ENCODE measurements around the gene SLC4A11. TPM values are rescaled to one million over a fixed set of nuclear protein-coding genes. Genes with fewer than 3 reads are reported as not detected.

Gene SLC4A11
- total RNA-seq, 1 donor from 2014 or later = 0.58 TPM

- peaks cover 25% of the 10 kb centered on the region for H3K4me1 Mint-ChIP-seq
- TF ChIP-seq CTCF (IDR thresholded peaks at IDR 0.05) = no peak
- peaks cover 33% of the 10 kb centered on the region for H3K36me3 Mint-ChIP-seq (ENCODE audit: low read depth)
- no peak for ATAC-seq (ENCODE audit: low read depth)
- no peak for DNase-seq
- intact Hi-C loops (cut with micrococcal nuclease) = no loop called here
- H3K27ac Mint-ChIP-seq = no peak overlapping the region
- H3K4me3 Mint-ChIP-seq = no peak overlapping the region
- H3K27me3 Mint-ChIP-seq = no peaks in the 10 kb centered on the region
- CTCF ChIA-PET = no interaction called here
- POLR2A ChIA-PET = no interaction called here
- H3K9me3 Mint-ChIP-seq = no peaks in the 10 kb centered on the region
These were observed 25.8 kb downstream of the SLC4A11 start for GRCh38 chr20:3213226-3213625.

- ChIA-PET CTCF (interaction anchor here (1.2 kb wide), 1 partner anchor 10 kb away, joined by 3 read pairs; no protein-coding TSS in a partner anchor), POLR2A (interaction anchor here (0.6 kb wide), 1 partner anchor 212 kb away, joined by 10 read pairs; no protein-coding TSS in a partner anchor)
- TF ChIP-seq CTCF (IDR thresholded peaks at IDR 0.05) = no peak
- H3K4me3 Mint-ChIP-seq = peak overlapping the region; percentile 98
- ATAC-seq (ENCODE audit: low read depth) (no peak), DNase-seq (no peak)
- H3K9me3 Mint-ChIP-seq = no peaks in the 10 kb centered on the region
- no peak overlapping the region for H3K27ac Mint-ChIP-seq
- intact Hi-C loops (cut with micrococcal nuclease) = no loop called here
- peaks cover 27% of the 10 kb centered on the region for H3K4me1 Mint-ChIP-seq
- H3K36me3 Mint-ChIP-seq (ENCODE audit: low read depth) = peaks cover 30% of the 10 kb centered on the region
- no peaks in the 10 kb centered on the region for H3K27me3 Mint-ChIP-seq
These were observed 28.6 kb downstream of the SLC4A11 start for GRCh38 chr20:3210346-3210745.

GRCh38 chr20:3209946-3210317 lies 29.1 kb downstream of the SLC4A11 start:
- peaks cover 27% of the 10 kb centered on the region for H3K36me3 Mint-ChIP-seq (ENCODE audit: low read depth)
- H3K4me3 Mint-ChIP-seq = peak overlapping the region; percentile 98
- ChIA-PET CTCF (interaction anchor here (1.0 to 1.2 kb wide), 2 partner anchors 9 to 11 kb away, joined by 3 read pairs; no protein-coding TSS in a partner anchor), POLR2A (interaction anchor here (0.6 to 1.9 kb wide), 5 partner anchors 13 to 212 kb away, joined by 3 to 10 read pairs (median 5); partner anchors contain the start of genes FASTKD5 and UBOX5)
- H3K27me3 Mint-ChIP-seq = no peaks in the 10 kb centered on the region
- intact Hi-C loops (cut with micrococcal nuclease) = loop anchor here (1.0 to 10.0 kb wide), 4 partner anchors 8 to 555 kb away; partner anchors contain the start of genes ADISSP and ATRN
- H3K27ac Mint-ChIP-seq = peak overlapping the region; percentile 86
- no peaks in the 10 kb centered on the region for H3K9me3 Mint-ChIP-seq
- peak; percentile 25 for ATAC-seq (ENCODE audit: low read depth)
- no peak for TF ChIP-seq CTCF (IDR thresholded peaks at IDR 0.05)
- no peak for DNase-seq
- peaks cover 27% of the 10 kb centered on the region for H3K4me1 Mint-ChIP-seq

GRCh38 chr20:3209257-3209945 lies 29.6 kb downstream of the SLC4A11 start, which contains the start of gene ITPA:
Gene ITPA, plus strand, starts transcription at chr20:3209498. Its CDS starts 54 bp downstream, at chr20:3209552.
- ATAC-seq (ENCODE audit: low read depth) = peak; percentile 47
- peak; percentile 58 for DNase-seq
- H3K9me3 Mint-ChIP-seq = no peaks in the 10 kb centered on the region
- H3K27me3 Mint-ChIP-seq = no peaks in the 10 kb centered on the region
- POLR2A ChIA-PET = interaction anchor here (0.6 to 1.9 kb wide), 8 partner anchors 12 to 571 kb away, joined by 3 to 10 read pairs (median 6); partner anchors contain the start of genes FASTKD5 and UBOX5
- peak within 1 kb of the TSS; percentile 86 for H3K27ac Mint-ChIP-seq
- peak within 1 kb of the TSS; percentile 98 for H3K4me3 Mint-ChIP-seq
- H3K36me3 Mint-ChIP-seq (ENCODE audit: low read depth) = peaks cover 24% of the 10 kb centered on the region
- CTCF ChIA-PET = interaction anchor here (1.0 to 1.2 kb wide), 2 partner anchors 9 to 11 kb away, joined by 3 read pairs; no protein-coding TSS in a partner anchor
- peaks cover 29% of the 10 kb centered on the region for H3K4me1 Mint-ChIP-seq
- intact Hi-C loops (cut with micrococcal nuclease) = loop anchor here (1.0 to 10.0 kb wide), 4 partner anchors 9 to 555 kb away; partner anchors contain the start of genes ADISSP and ATRN
- TF ChIP-seq CTCF (IDR thresholded peaks at IDR 0.05) = no peak

- intact Hi-C loops (cut with micrococcal nuclease) = loop anchor here (1.0 to 10.0 kb wide), 4 partner anchors 9 to 556 kb away; partner anchors contain the start of genes ADISSP and ATRN
- peak overlapping the region; percentile 98 for H3K4me3 Mint-ChIP-seq
These were observed 30.2 kb downstream of the SLC4A11 start for GRCh38 chr20:3208786-3209256.

More at GRCh38 chr20:3208786-3209256, 30.2 kb downstream of the SLC4A11 start:
- ATAC-seq (ENCODE audit: low read depth) (peak; percentile 3), DNase-seq (no peak)
- TF ChIP-seq CTCF (IDR thresholded peaks at IDR 0.05) = no peak
- ChIA-PET CTCF (interaction anchor here (1.0 kb wide), 1 partner anchor 10 kb away, joined by 3 read pairs; no protein-coding TSS in a partner anchor), POLR2A (interaction anchor here (0.6 to 1.9 kb wide), 8 partner anchors 11 to 571 kb away, joined by 3 to 10 read pairs (median 6); partner anchors contain the start of genes FASTKD5, MRPS26 and UBOX5)
- H3K4me1 Mint-ChIP-seq = peaks cover 32% of the 10 kb centered on the region
- H3K36me3 Mint-ChIP-seq (ENCODE audit: low read depth) = peaks cover 27% of the 10 kb centered on the region
- no peaks in the 10 kb centered on the region for H3K9me3 Mint-ChIP-seq
- peak overlapping the region; percentile 86 for H3K27ac Mint-ChIP-seq
- H3K27me3 Mint-ChIP-seq = no peaks in the 10 kb centered on the region

Measured in activated B cell treated with CpG ODN at 0.5 μM for 24 hours (primary cell).